K562 (cell line): ENCODE measurements around the gene FCHO1. TPM values are rescaled to one million over a fixed set of nuclear protein-coding genes. Genes with fewer than 3 reads are reported as not detected.

Experiments used
- KDM4B ChIP-seq, 2 experiments: fragments of 450-650 bp in 1 of 2; sonication (generic) in 1 of 2; IDR thresholded peaks; 2 replicates each; pipeline ENCODE4 v1.6.1; 2016 to 2017; ENCODE audit warnings: borderline replicate concordance in 2 of 2, antibody characterized with exemption in 1 of 2, low read depth in 1 of 2, mild to moderate bottlenecking in 1 of 2
- NEUROD1 ChIP-seq: fragments of 150-350 bp; IDR thresholded peaks from 2 replicates; pipeline ENCODE4 v1.6.1; 2014; ENCODE audit warnings: borderline replicate concordance, low read length, low read depth; ENCODE audit not compliant: partially characterized antibody
- PHTF2 ChIP-seq: fragments of 250-450 bp; sonication (Bioruptor Pico); IDR thresholded peaks from 2 replicates; pipeline ENCODE4 v1.5.0; 2021; ENCODE audit warnings: mild to moderate bottlenecking
- SAFB2 ChIP-seq: fragments of 200-400 bp; formaldehyde crosslinking; IDR thresholded peaks from 2 replicates; pipeline ENCODE4 v1.6.1; 2018; ENCODE audit warnings: borderline replicate concordance, low read length, low read depth, moderate library complexity; ENCODE audit not compliant: severe bottlenecking
- ZBED1 ChIP-seq: IDR thresholded peaks from 2 replicates; pipeline ENCODE4 v1.6.1; 2014
- ZNF586 ChIP-seq: fragments of 450-650 bp; formaldehyde crosslinking; conservative IDR thresholded peaks from 2 replicates; pipeline ENCODE4 v1.4.0; 2020; ENCODE audit warnings: mild to moderate bottlenecking, moderate library complexity
- ZNF778 ChIP-seq: fragments of 450-650 bp; formaldehyde crosslinking; IDR thresholded peaks from 2 replicates; pipeline ENCODE4 v1.4.0; 2020; ENCODE audit warnings: mild to moderate bottlenecking, moderate library complexity
- polyA plus RNA-seq, 8 experiments: library from polyadenylated mRNA; depleted of rRNA in 4 of 8; stranded (reverse) in 5 of 8; unstranded in 3 of 8; fragments of >200 nt; fragmentation: Nextera tagmentation in 2 of 8; fragmentation: Illumina TruSeq in 1 of 8; extraction: Ambion mirVana in 2 of 8; extraction: Trizol in 1 of 8; gene quantifications; 2 replicates each; pipeline versions ENCODE4 v1.2.1 to v1.2.3, GENCODE V29; 2011 to 2014; ENCODE audit warnings: inconsistent platforms in 1 of 8, missing spikeins in 1 of 8
- total RNA-seq, 7 experiments: library from RNA; depleted of rRNA in 6 of 7; stranded (reverse); fragments of >200 nt in 6 of 7; fragmentation: Illumina TruSeq in 2 of 7; extraction: Trizol in 2 of 7; gene quantifications; 2 replicates each; pipeline versions ENCODE4 v1.2.1 to v1.2.3, GENCODE V29; 2011 to 2021; ENCODE audit warnings: low replicate concordance in 1 of 7
- TF ChIP-seq, protein P1 (sequence below): IDR thresholded peaks from 2 replicates; pipeline ENCODE4 v1.6.1; 2012; ENCODE audit warnings: low read depth, low read length, improper control_type of control experiment, borderline replicate concordance
- TF ChIP-seq, protein P2 (sequence below): fragments of 150-350 bp; IDR thresholded peaks from 2 replicates; pipeline ENCODE4 v1.6.1; 2014; ENCODE audit warnings: low read depth, mild to moderate bottlenecking, low read length, borderline replicate concordance
- TF ChIP-seq, protein P3 (sequence below): fragments of 450-650 bp; formaldehyde crosslinking; IDR thresholded peaks from 2 replicates; pipeline ENCODE4 v1.4.0; 2020; ENCODE audit warnings: mild to moderate bottlenecking, moderate library complexity
- TF ChIP-seq, protein P4 (sequence below): IDR thresholded peaks from 3 replicates; pipeline ENCODE4 v1.6.1; 2011; ENCODE audit warnings: borderline replicate concordance, mild to moderate bottlenecking; ENCODE audit not compliant: insufficient read length, insufficient read depth
- TF ChIP-seq, protein P5 (sequence below): sonication (generic); formaldehyde crosslinking; IDR thresholded peaks from 2 replicates; pipeline ENCODE4 v1.8.0; 2023; ENCODE audit warnings: missing genetic modification reagents, mild to moderate bottlenecking, borderline replicate concordance

The FCHO1 gene
- total and polyA plus RNA-seq, 9 of the 15 experiments (the other 6 are each of a cell fraction or from before 2014, with no cell fraction given), result 0.21 to 58.9 (median 18.3) TPM

DNA sequence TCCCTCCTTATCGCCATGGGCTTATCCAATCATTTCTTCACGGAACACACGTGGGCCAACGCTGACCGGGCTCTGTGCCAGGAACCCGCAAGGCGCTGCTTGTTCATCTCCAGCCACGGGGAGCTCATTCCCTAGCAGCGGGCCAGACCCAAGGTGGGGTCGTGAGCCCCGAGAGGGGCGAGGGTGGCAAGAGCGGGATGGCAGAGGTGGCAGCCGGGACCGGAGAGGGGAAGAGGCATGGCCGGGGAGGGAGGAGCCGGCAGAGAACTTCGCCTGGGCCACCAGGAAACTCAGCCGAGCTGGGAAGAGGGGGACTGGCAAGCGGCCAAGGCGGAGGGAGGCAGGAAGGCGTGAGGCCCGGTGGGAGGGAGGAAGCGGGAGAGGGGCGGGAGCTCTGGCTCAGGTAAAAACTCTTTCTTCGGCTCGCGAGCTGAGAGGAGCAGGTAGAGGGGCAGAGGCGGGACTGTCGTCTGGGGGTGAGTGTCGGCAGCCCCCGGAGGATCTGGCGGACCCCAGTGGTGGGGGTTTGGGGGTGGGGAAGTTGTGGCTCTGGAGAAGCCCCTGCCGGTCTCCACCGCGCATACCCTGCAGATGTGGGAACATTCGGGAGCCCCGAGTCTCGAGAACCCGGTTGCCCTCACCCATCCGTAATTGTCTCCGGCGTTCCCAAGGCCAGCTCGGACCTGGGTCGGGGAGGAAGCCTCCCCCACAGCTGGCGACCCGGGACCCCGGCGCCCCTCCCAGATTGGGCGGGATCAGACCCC lies 43.6 kb downstream of the FCHO1 start, which contains the start of gene B3GNT3 (continued):
- TF ChIP-seq NEUROD1, result no peak
- TF ChIP-seq PHTF2, result no peak
- TF ChIP-seq, protein P1, sequence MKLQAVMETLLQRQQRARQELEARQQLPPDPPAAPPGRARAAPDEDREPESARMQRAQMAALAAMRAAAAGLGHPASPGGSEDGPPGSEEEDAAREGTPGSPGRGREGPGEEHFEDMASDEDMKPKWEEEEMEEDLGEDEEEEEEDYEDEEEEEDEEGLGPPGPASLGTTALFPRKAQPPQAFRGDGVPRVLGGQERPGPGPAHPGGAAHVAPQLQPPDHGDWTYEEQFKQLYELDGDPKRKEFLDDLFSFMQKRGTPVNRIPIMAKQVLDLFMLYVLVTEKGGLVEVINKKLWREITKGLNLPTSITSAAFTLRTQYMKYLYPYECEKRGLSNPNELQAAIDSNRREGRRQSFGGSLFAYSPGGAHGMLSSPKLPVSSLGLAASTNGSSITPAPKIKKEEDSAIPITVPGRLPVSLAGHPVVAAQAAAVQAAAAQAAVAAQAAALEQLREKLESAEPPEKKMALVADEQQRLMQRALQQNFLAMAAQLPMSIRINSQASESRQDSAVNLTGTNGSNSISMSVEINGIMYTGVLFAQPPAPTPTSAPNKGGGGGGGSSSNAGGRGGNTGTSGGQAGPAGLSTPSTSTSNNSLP, result no peak
- TF ChIP-seq ZNF778 (CRISPR knock-in tag), result no peak
- TF ChIP-seq, protein P2, sequence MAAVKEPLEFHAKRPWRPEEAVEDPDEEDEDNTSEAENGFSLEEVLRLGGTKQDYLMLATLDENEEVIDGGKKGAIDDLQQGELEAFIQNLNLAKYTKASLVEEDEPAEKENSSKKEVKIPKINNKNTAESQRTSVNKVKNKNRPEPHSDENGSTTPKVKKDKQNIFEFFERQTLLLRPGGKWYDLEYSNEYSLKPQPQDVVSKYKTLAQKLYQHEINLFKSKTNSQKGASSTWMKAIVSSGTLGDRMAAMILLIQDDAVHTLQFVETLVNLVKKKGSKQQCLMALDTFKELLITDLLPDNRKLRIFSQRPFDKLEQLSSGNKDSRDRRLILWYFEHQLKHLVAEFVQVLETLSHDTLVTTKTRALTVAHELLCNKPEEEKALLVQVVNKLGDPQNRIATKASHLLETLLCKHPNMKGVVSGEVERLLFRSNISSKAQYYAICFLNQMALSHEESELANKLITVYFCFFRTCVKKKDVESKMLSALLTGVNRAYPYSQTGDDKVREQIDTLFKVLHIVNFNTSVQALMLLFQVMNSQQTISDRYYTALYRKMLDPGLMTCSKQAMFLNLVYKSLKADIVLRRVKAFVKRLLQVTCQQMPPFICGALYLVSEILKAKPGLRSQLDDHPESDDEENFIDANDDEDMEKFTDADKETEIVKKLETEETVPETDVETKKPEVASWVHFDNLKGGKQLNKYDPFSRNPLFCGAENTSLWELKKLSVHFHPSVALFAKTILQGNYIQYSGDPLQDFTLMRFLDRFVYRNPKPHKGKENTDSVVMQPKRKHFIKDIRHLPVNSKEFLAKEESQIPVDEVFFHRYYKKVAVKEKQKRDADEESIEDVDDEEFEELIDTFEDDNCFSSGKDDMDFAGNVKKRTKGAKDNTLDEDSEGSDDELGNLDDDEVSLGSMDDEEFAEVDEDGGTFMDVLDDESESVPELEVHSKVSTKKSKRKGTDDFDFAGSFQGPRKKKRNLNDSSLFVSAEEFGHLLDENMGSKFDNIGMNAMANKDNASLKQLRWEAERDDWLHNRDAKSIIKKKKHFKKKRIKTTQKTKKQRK, result no peak
- TF ChIP-seq KDM4B (IDR thresholded peaks at IDR 0.05; ENCODE audit: borderline replicate concordance in 2 of 2, low read depth in 1 of 2), result no peak
- TF ChIP-seq SAFB2, result no peak
- TF ChIP-seq, protein P3, sequence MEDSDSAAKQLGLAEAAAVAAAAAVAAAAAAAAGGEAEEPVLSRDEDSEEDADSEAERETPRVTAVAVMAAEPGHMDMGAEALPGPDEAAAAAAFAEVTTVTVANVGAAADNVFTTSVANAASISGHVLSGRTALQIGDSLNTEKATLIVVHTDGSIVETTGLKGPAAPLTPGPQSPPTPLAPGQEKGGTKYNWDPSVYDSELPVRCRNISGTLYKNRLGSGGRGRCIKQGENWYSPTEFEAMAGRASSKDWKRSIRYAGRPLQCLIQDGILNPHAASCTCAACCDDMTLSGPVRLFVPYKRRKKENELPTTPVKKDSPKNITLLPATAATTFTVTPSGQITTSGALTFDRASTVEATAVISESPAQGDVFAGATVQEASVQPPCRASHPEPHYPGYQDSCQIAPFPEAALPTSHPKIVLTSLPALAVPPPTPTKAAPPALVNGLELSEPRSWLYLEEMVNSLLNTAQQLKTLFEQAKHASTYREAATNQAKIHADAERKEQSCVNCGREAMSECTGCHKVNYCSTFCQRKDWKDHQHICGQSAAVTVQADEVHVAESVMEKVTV, result no peak
- TF ChIP-seq, protein P4, sequence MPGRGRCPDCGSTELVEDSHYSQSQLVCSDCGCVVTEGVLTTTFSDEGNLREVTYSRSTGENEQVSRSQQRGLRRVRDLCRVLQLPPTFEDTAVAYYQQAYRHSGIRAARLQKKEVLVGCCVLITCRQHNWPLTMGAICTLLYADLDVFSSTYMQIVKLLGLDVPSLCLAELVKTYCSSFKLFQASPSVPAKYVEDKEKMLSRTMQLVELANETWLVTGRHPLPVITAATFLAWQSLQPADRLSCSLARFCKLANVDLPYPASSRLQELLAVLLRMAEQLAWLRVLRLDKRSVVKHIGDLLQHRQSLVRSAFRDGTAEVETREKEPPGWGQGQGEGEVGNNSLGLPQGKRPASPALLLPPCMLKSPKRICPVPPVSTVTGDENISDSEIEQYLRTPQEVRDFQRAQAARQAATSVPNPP, result no peak
- TF ChIP-seq, protein P5, sequence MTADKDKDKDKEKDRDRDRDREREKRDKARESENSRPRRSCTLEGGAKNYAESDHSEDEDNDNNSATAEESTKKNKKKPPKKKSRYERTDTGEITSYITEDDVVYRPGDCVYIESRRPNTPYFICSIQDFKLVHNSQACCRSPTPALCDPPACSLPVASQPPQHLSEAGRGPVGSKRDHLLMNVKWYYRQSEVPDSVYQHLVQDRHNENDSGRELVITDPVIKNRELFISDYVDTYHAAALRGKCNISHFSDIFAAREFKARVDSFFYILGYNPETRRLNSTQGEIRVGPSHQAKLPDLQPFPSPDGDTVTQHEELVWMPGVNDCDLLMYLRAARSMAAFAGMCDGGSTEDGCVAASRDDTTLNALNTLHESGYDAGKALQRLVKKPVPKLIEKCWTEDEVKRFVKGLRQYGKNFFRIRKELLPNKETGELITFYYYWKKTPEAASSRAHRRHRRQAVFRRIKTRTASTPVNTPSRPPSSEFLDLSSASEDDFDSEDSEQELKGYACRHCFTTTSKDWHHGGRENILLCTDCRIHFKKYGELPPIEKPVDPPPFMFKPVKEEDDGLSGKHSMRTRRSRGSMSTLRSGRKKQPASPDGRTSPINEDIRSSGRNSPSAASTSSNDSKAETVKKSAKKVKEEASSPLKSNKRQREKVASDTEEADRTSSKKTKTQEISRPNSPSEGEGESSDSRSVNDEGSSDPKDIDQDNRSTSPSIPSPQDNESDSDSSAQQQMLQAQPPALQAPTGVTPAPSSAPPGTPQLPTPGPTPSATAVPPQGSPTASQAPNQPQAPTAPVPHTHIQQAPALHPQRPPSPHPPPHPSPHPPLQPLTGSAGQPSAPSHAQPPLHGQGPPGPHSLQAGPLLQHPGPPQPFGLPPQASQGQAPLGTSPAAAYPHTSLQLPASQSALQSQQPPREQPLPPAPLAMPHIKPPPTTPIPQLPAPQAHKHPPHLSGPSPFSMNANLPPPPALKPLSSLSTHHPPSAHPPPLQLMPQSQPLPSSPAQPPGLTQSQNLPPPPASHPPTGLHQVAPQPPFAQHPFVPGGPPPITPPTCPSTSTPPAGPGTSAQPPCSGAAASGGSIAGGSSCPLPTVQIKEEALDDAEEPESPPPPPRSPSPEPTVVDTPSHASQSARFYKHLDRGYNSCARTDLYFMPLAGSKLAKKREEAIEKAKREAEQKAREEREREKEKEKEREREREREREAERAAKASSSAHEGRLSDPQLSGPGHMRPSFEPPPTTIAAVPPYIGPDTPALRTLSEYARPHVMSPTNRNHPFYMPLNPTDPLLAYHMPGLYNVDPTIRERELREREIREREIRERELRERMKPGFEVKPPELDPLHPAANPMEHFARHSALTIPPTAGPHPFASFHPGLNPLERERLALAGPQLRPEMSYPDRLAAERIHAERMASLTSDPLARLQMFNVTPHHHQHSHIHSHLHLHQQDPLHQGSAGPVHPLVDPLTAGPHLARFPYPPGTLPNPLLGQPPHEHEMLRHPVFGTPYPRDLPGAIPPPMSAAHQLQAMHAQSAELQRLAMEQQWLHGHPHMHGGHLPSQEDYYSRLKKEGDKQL (CRISPR knock-in tag), result no peak
- TF ChIP-seq ZNF586 (CRISPR knock-in tag), result no peak
- no peak for TF ChIP-seq ZBED1
